GM19043 (cell line): Measurements from ENCODE around the gene SH3TC1.

Source experiments
- ATAC-seq: cut with Tn5 transposase; IDR thresholded peaks from one replicate; pipeline ENCODE4 v1.9.1; 2021; ENCODE audit warnings: low read depth; ENCODE audit not compliant: unreplicated experiment

Gene SH3TC1

GRCh38 chr4:8212622-8213021, 13.5 kb downstream of the SH3TC1 start:
- no peak for ATAC-seq

DNA sequence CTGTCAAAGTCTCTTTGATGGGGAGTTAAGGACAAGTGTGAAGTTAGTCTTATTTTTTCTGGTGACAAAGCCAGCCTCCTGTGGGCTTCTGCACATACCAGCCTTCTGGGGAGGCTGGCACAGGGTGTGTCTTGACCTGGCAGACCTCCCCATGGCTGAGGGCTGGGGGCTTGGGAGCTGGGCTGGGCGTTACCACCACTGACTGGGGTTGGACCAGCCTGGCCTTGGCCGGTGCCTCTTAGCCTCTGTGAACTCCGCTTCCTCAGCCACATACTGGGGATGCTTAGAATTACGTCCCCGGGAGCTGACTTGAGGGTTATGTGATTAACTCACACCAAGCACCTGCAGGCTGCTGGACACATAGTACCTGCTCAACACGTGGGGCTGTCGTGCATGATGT, 14.0 kb downstream of the SH3TC1 start:
- no peak for ATAC-seq

DNA sequence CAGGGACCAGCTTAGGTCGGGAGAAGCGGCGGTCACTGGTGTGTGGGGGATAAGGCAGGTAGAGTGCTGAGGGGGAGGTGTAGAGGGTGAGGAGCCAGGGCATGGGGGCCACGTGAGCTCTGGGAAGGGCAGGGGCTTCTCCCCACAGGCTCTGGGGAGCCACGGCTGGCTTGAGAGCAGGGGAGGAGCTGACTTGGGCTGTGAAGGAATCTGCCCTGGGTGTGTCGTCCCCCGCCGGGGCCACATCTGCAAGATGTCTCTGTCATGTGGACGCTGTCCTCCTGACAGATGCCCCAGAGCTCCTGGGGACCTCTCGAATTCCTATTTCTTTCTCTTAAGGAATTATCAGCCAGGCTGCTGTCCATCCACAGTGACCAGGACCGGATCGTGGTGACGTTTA, 15.0 kb downstream of the SH3TC1 start:
- no peak for ATAC-seq

DNA sequence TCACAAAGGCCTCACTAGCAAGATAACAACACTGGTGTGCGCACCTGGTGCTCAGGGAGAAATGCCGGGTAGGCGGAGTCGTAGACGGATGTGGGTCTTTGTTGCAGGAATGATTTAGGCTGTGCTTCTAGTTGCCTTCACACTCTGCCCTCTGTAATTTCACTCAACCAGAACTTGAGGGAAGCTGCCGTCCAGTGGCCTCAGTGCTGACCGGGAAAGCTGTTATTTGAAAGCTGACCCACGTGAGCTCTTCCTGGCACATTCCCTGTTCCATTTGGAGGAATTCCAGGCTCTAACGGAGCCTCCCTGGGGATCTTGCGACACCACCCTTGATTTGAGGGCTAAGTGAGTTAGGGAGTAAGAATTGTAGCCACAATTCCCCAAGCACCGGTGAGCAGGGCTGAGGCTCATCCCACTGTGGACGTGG, 15.9 kb downstream of the SH3TC1 start:
- ATAC-seq, result no peak

- no peak for ATAC-seq
These were observed 16.8 kb downstream of the SH3TC1 start for GRCh38 chr4:8215641-8216442.

DNA sequence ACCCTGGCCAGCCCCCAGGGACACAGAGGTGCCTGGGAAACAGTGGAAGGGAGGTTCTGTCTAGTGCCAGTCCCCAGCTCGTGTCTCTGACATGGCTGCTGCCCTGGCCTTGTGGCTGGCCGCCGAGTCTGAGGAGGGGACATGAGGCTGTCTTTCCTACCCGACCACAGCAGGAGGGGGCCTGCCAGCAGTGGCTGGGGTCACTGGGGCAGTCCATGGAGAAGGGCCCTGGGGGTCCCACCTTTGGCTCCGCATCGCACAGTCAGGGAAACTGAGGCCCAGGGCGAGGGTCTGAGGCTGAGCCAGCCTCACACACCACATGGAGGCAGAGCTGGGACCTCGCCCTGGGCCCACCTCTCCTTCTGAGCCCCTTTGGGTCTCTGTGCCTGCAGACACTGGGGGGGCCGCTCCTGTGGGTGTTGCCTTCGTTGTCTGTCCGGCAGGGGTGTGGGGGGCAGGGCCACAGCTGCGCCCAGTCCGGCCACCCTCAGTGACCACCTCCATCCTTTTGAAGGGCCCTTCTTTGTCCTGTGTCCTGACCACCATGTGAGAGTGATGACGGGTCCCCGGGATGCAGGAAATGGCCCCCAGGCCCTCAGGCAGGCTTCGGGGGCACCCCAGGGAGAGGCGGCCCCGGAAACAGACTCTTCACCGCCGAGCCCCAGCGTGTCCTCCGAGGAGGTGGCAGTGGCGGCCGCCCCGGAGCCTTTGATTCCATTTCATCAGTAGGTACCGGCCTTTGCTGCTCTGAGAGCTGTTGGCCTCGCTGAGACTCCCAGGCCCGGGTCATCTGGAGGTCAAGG, 17.6 kb downstream of the SH3TC1 start:
- ATAC-seq, result no peak

DNA sequence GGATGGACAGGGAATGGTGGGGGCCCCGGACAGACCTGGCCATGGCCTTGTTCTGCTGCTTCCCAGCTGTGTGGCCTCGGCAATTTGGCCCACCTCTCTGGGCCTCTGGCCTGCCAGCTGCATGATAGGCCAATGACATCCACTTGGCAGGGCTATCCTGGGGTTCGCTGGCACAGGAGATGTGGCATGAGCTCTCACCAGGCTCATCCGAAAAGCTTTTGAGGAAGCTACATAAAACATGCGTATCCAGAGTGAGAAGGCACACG, 18.1 kb downstream of the SH3TC1 start:
- ATAC-seq, result no peak

DNA sequence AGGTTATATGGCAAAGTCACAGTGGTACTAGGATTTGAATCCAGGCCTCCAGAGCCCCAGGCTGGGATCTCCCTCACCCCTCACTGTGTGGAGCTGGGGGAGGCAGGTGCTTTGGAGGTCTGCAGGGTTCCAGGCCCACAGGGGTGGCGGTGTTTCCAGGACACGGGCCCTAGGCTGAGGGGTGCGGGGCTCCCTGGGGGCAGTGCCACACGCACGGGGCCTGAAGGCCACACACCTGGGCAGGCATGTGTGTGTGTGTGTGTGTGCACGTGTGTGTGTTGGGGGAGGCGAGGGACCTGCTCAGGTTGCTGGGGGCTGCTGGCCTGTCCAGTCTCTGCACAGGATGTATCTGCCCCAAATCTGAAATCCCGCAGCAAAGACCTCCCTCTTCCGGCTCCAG, 18.8 kb downstream of the SH3TC1 start:
- no peak for ATAC-seq

DNA sequence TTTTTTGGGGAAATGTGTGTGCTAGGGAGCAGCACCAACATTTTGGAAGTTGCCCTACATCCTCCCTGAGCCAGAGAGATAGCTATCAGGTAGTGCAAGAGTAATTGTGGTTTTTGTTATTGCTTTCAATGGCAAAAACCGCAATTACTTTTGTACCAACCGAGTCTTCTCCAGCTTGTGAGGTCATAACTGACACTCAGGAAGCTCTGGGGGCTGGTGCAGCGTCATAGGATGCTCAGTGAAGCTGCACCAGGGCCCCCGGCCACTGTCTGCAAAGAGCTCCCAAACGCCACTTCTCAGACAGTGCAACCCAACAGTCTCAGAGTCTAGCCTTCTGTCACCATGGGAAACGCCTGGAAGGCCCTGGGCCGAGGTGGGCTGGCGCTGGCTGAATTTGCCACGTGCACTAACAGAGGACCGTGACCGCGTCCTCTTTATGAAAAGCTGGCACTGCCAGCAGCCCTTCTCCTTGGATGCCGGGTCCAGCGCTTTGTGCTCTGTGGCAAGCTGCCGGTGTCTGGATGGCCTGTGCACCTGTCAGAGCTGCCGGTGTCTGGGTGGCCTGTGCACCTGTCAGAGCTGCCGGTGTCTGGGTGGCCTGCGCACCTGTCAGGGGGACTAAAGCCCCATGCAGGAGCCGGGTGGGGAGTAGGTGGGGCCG, 19.4 kb downstream of the SH3TC1 start:
- no peak for ATAC-seq

DNA sequence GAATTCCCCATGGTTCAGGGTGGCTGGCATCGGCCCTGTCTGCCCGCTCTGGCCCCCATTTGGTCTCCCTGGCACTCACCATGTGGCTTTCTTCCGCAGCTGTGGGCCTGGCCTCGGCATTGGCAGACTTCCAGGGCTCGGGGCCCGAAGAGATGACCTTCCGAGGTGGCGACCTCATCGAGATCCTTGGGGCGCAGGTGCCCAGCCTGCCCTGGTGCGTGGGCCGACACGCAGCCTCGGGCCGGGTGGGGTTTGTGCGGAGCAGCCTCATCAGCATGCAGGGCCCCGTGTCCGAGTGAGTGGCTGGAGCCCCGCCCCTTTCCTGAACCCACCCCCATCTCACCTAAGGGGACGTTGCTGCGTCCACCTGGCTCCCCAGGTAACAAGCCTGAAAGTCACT, 20.1 kb downstream of the SH3TC1 start:
- ATAC-seq, result no peak

GRCh38 chr4:8220661-8221450, 21.8 kb downstream of the SH3TC1 start:
- no peak for ATAC-seq

- ATAC-seq, result no peak
These were observed 22.4 kb downstream of the SH3TC1 start for GRCh38 chr4:8221476-8221875.

GRCh38 chr4:8221985-8222384, 22.9 kb downstream of the SH3TC1 start:
- no peak for ATAC-seq

GRCh38 chr4:8222609-8223388, 23.7 kb downstream of the SH3TC1 start:
- ATAC-seq, result no peak

DNA sequence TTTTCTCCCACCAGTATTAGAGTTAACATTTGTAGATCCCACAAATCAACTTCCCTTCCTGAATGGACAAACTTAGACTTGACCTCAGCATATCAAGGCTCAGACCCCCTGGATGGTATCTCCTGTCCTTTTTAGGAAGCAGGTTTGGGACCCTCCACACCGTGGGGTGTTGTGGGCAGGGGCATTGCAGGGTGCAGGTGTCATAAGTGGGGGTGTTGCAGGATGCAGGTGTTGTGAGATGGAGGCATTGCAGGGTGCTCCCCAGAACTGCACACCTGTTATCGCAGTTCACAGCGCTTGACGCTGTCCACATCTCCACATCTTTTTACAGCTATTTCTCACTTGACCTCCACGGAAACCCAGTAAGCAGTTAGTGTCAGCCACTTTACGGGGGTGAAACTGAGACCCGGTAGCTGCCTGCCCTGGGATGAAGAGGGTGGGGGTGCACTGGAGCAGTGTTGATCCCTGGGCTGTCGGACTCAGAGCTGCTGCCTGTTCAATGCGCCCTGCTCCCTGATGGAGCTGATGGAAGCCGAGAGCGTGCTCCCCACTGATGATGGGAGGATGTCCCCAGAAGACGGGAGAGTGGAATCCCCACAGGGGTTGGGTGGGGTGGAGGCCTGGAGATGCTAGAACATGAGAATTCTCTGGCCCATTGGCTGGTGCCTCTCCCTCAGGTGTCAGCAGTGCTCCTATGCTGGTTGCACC, 25.3 kb downstream of the SH3TC1 start:
- ATAC-seq, result no peak

GRCh38 chr4:8224975-8225625, 26.0 kb downstream of the SH3TC1 start:
- no peak for ATAC-seq

DNA sequence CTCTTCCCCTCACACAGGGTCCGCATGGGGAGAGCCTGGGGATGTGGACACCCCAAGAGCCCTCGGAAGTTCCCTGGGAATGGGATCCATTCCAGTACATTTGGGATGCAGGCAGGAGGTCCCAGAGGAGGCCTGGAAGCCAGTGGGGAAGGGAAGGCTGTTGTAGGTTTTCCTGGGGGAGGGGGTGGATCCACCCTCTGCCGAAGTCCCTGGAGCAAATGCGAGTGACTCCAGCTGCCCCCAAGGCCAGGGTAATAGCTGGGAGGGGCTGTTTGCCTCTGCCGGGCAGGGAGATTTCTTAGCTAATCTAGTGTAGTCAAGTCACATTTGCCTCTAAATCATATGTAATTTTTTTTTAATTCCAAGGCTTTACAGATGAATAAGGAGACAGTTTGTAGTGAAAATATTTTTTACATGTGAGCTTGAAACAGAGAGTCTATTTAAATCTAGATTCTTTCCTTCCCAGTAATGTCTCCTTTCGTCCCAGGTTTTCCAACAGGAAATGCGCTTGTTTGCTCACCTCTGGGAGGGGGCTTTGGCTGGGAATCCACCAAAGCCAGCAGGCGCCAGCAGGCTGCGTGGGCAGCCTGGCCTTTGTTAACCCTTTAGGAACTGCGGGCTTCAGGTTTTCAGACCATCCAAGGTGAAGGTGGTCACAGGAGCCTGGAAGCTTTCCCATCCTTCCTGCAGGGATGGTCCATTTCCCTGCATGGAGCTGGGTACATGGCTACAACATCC, 26.8 kb downstream of the SH3TC1 start:
- ATAC-seq, result no peak

- no peak for ATAC-seq
These were observed 28.2 kb downstream of the SH3TC1 start for GRCh38 chr4:8227201-8227770.
